GM19099 (cell line): ENCODE measurements around the gene ACTL7B.

Source experiments
- POLR2A ChIP-seq: IDR thresholded peaks from 3 replicates; pipeline ENCODE4 v1.6.1; 2011; ENCODE audit warnings: low read depth; ENCODE audit not compliant: insufficient read length; ENCODE audit errors: extremely low read depth

The ACTL7B gene

DNA sequence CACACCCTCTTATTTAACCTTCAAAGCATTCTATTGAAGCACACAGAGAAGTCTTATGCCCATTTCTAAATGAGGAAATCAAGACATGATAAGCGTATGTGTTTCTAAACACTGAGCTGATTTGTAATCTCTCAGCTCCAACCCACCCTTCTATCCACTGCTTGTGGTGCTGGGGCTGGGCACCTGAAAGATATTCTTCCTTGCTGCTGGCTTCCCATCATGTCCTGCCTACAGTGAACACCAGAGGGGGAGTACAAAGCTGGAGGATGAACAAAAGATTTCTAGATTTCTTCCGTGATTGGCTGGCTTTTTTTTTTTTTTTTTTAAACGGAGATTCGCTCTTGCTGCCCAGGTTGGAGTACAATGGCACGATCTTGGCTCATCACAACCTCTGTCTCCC is 20.6 kb upstream of the ACTL7B start:
- no peak for TF ChIP-seq POLR2A

DNA sequence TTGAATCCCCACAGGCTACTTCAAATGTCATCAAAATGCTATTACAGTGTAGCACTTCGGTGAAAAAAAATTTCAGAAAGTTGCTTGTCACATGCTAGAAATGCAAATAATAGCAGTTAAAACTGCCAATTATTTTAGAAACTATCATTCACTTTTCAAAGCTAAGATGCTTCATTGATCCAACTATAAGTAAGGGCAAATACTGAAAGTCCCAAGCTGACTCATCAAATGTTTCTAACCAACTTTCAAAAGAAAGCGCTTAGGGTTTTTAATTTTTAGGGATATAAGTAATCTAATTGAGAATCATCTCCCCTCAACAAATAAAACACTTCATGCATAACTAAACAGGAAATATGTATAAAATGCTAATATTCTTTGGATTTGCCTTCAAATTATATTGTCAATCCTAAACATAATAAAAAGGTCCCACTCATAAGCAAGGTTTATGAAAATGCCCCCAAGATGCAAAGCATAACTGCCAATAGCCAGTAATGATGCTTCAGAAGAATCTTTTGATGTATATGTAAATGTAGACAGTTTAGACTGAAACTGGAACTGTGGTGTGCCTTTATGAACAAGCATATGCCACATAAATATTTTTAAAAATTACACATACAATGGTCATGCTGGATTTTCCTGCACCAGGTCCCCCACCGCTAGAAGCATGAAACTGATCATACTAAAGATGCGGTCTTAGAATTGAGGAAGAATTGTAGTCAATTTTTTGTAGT is 18.4 kb upstream of the ACTL7B start:
- no peak for TF ChIP-seq POLR2A

DNA sequence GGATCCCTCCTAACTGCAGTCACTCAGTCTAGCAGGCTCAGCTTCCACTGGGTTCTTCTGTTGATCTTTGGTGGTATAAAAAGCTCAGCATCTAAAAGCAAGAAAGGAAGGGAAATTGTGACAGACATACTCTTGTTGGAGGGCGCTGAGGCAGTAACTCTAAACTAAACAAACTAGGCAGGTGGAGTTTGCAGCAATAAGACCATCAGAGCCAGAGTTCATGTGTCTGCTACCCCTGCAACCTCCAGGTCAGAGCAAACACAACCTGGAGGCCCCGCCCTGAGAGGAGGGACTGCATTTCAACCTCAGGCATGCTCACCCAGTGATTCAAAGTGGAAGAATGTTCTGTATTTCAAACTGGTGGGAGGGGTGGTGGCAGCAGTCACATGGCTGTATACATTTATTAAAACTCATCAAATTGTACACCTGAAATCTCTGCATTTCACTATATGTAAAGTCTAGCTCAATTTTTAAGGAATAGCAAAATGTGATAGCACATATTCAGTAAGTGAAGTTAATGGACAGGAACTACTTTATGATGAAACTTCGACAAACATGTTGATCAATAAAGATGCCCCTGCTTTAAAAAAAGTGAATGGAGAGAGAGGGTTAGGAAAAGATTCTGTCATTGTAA is 13.4 kb upstream of the ACTL7B start:
- no peak for TF ChIP-seq POLR2A

GRCh38 chr9:108867829-108868228 is 12.0 kb upstream of the ACTL7B start:
- no peak for TF ChIP-seq POLR2A

GRCh38 chr9:108867116-108867515 is 11.3 kb upstream of the ACTL7B start:
- no peak for TF ChIP-seq POLR2A

DNA sequence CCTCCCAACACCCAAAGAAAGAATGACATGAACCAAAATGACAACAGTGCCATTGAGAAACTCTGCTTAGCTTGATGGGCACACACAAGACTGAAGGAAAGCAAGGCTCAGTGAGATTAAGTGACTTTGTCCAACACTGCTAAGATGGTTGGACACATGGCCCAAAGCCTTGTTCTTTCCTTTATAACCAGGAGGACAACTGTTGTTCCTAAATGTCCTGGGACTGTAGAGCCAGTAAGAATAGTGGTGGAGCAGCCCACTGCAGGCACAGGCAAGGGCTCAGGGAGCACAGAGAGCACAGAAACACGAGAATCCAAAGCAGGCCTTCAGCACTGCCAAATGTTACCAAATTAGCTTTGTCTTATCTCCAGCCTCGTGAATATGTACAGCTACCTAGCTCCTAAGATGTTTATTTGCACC is 10.2 kb upstream of the ACTL7B start:
- no peak for TF ChIP-seq POLR2A

GRCh38 chr9:108865037-108865436 is 9.3 kb upstream of the ACTL7B start:
- no peak for TF ChIP-seq POLR2A

DNA sequence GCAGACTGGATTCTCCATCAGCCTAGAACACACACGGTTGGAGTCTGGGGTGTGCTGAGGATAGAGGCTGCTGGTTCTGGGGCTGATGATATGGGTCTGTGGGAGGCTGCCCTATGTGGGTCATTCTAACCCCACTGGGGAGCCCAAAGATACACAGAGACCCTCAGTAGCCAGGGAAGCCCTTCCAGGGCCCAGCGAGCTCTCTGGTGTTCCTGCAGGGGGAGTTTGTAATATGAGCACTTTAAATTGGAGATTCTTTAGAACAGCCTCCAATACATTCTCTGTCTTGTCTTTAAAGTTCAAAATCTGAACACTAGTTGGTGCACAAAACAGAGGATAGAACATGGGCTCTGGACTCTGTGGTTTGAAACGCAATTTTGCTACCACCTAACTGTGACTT is 8.7 kb upstream of the ACTL7B start:
- TF ChIP-seq POLR2A: no peak

- TF ChIP-seq POLR2A: no peak
Observed at GRCh38 chr9:108863891-108864290, 8.1 kb upstream of the ACTL7B start.

DNA sequence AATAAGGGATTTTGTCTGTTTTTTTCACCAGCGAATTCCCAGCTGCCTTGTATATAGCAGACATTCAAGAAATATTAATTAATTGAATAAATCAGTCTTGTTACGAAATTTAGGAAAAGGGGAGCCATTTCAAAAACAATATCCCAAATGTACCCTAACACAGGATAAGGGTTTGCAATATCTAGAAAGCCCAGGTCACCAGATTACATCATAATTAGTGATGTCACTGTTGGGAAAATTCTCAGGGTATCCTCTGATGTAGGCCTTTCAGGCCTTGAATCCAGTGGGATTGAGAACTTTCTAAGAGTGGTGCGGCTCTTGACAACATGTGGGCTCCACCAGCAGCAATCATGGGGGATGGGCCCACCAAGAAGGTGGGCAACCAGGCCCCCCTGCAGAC is 6.2 kb upstream of the ACTL7B start, which contains the start of gene ACTL7A:
Gene ACTL7A, plus strand, starts transcription at position 270 of the 400 bp plus-strand sequence. Its CDS starts 57 bp downstream, at position 327.
- TF ChIP-seq POLR2A: no peak

GRCh38 chr9:108861464-108861863 is 5.7 kb upstream of the ACTL7B start:
- TF ChIP-seq POLR2A: no peak

DNA sequence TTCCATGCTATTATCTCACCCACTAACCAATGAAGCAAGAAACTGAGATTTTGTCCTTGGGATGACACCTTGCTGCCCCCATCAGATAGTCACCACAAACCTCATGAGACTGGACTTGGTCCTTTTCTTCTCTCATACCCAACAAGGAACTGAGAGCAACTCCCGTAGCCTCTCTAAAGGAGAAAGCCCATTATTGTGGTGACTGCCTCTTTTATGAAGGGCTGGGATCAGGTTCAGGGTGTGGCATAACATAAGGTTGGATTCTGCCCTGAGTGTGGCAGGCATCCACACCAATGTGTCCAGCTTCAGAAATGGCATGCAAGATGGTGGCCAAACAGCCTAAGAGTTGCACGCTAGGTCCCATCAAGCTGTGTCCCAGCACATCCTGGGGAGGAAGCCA is 5.0 kb upstream of the ACTL7B start:
- TF ChIP-seq POLR2A: no peak

DNA sequence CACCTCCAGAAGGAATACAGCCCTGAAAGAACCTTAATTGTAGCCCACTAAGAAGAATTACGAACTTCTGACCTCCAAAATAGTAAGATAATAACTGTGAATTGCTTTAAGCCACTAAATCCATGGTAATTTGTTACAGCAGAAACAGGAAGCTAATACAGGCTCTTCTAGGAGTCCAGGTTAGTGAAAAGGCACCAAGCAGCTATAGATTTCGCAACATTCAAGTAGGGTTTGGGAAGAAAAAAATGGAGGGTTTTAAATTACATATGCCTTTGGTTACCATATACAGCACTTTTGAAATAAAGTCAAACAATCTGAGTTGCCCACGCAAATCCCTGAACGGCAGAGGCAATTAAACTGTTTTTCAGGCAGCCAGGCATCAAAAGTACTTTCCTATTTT is 4.6 kb upstream of the ACTL7B start:
- no peak for TF ChIP-seq POLR2A

DNA sequence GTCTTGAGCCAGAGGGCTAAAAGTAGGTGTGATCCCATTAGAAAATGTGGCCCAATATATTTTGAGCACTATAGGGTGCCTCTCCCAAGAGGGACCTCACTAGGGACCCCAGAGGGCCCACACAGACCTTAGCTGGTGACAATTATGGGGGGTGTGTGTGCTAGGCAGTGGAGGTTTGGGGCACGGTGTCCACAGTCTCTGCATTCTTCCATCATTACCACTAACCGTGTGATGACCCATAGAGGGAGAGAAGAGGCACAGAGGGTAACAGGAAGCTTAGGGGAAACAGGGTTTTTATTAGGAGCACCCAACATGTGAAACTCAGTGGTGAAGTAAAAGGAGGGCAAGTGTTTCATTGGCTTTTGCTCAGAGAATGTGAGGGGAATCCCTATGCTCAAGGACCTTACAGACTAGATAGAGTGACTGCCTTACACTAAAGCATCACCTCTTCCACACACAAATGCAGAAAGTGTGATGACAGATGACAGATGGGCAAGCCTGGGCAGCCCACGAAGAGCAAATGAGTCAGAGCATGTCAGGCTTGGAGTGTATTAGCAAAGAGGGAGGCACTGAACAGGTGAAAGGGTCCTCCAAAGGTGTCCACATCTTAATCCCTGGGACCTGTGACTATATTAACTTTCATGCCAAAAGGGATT is 3.8 kb upstream of the ACTL7B start:
- TF ChIP-seq POLR2A: no peak

- no peak for TF ChIP-seq POLR2A
Observed at GRCh38 chr9:108857572-108857971, 1.8 kb upstream of the ACTL7B start.

- no peak for TF ChIP-seq POLR2A
Observed at GRCh38 chr9:108855529-108855886, 278 bp downstream of the ACTL7B start.
